Naive thymus-derived CD4-positive, alpha-beta T cell (primary cell): ENCODE data around the gene POU3F4. TPM values are rescaled to one million over a fixed set of nuclear protein-coding genes. Genes with fewer than 3 reads are reported as not detected.

ENCODE experiments used
- ATAC-seq: fragments of 150-1000 bp; cut with Tn5 transposase; 2 replicates; pipeline ENCODE4 v1.10.0; 2021; ENCODE audit warnings: mild to moderate bottlenecking, moderate library complexity
- CTCF ChIA-PET: fragments of 350-600 bp; sonication (Branson Sonifier 250); formaldehyde crosslinking; loops from one replicate; lab custom pipeline; 2021; ENCODE audit warnings: antibody characterized with exemption; lab: Charles Lee
- POLR2A ChIA-PET: fragments of 350-600 bp; sonication (Branson Sonifier 250); formaldehyde crosslinking; loops from one replicate; lab custom pipeline; 2021; ENCODE audit warnings: antibody characterized with exemption, inconsistent platforms; lab: Charles Lee
- DNase-seq, 9 donors: peaks; one replicate each; pipeline versions ENCODE4 v3.0.0 to v3.0.0-alpha.2; 2020 to 2022; ENCODE audit warnings: mixed read lengths in 1 of 9
- H3K27ac ChIP-seq: one replicate; pipeline ENCODE4 v1.7.0; 2013; ENCODE audit warnings: mild to moderate bottlenecking, low read depth, low read length, moderate library complexity
- H3K27me3 ChIP-seq, 2 donors: one replicate each; pipeline ENCODE4 v1.7.0; 2013; ENCODE audit warnings: low read length in 2 of 2, mild to moderate bottlenecking in 2 of 2, moderate library complexity in 2 of 2; ENCODE audit not compliant: control insufficient read depth in 2 of 2, insufficient read depth in 2 of 2
- H3K36me3 ChIP-seq, 3 experiments: 1 replicate in 2 of 3; 2 replicates in 1 of 3; pipeline ENCODE4 v1.7.0; 2013; ENCODE audit warnings: low read length in 3 of 3, mild to moderate bottlenecking in 3 of 3, moderate library complexity in 1 of 3; ENCODE audit not compliant: insufficient read depth in 3 of 3, control insufficient read depth in 2 of 3
- H3K4me1 ChIP-seq, 2 donors: one replicate each; pipeline ENCODE4 v1.7.0; 2013; ENCODE audit warnings: low read length in 2 of 2, mild to moderate bottlenecking in 2 of 2, moderate library complexity in 1 of 2; ENCODE audit not compliant: control insufficient read depth in 2 of 2, insufficient read depth in 2 of 2
- H3K4me3 ChIP-seq: 2 replicates; pipeline ENCODE4 v1.7.0; 2013; ENCODE audit warnings: mild to moderate bottlenecking, low read length
- H3K9me3 ChIP-seq, 3 experiments: 1 replicate in 2 of 3; 2 replicates in 1 of 3; pipeline ENCODE4 v1.7.0; 2013; ENCODE audit warnings: low read length in 3 of 3; ENCODE audit not compliant: control insufficient read depth in 2 of 3
- H3K27ac Mint-ChIP-seq, 9 donors: one replicate each; pipeline ENCODE4 v1.8.0; 2020 to 2022; ENCODE audit warnings: mixed read lengths in 9 of 9, mild to moderate bottlenecking in 8 of 9, moderate library complexity in 5 of 9, inconsistent platforms in 2 of 9
- H3K27me3 Mint-ChIP-seq, 5 donors: one replicate each; pipeline ENCODE4 v1.8.0; 2021 to 2022; ENCODE audit warnings: mixed read lengths in 5 of 5, mild to moderate bottlenecking in 1 of 5
- H3K36me3 Mint-ChIP-seq, 5 donors: one replicate each; pipeline ENCODE4 v1.8.0; 2020 to 2022; ENCODE audit warnings: mixed read lengths in 5 of 5, mild to moderate bottlenecking in 3 of 5, inconsistent platforms in 1 of 5
- H3K4me1 Mint-ChIP-seq, 7 donors: one replicate each; pipeline ENCODE4 v1.8.0; 2020 to 2022; ENCODE audit warnings: mixed read lengths in 7 of 7, mild to moderate bottlenecking in 3 of 7, inconsistent platforms in 1 of 7
- H3K4me3 Mint-ChIP-seq, 10 donors: one replicate each; pipeline ENCODE4 v1.8.0; 2020 to 2022; ENCODE audit warnings: mild to moderate bottlenecking in 10 of 10, mixed read lengths in 10 of 10, moderate library complexity in 6 of 10, inconsistent platforms in 2 of 10
- H3K9me3 Mint-ChIP-seq, 11 donors: one replicate each; pipeline ENCODE4 v1.8.0; 2020 to 2022; ENCODE audit warnings: mixed read lengths in 11 of 11, mild to moderate bottlenecking in 4 of 11, inconsistent platforms in 1 of 11, moderate library complexity in 1 of 11
- intact Hi-C, 2 donors: fragments of 100-400 bp; cut with micrococcal nuclease; formaldehyde crosslinking; loops; one replicate each; pipeline ENCODE4 v1.15.1; 2023
- polyA plus RNA-seq, 2 donors: library from polyadenylated mRNA; unstranded; fragments of 300-500 nt; fragmentation: Illumina TruSeq; gene quantifications; one replicate each; pipeline ENCODE4 v1.2.3, GENCODE V29; 2021
- total RNA-seq, 6 experiments: library from RNA in 5 of 6; stranded (reverse) in 5 of 6; gene quantifications; 1 replicate in 5 of 6; 2 replicates in 1 of 6; pipeline ENCODE4 v1.2.3 and lab custom pipeline; 2021 to 2026

Gene POU3F4
- total and polyA plus RNA-seq, 7 experiments from 2014 or later: not detected

- no peak overlapping the region for H3K4me3 ChIP-seq
- peaks cover 0 to 9% (median 2%) of the 10 kb centered on the region in 11 donors for H3K9me3 Mint-ChIP-seq
- no peak overlapping the region for H3K27ac ChIP-seq
- peaks cover 0 to 5% (median 2%) of the 10 kb centered on the region in 7 donors for H3K4me1 Mint-ChIP-seq
- no peaks in the 10 kb centered on the region for H3K4me1 ChIP-seq
- DNase-seq: no peak
- no peaks in the 10 kb centered on the region for H3K36me3 ChIP-seq
- intact Hi-C loops: no loop called here
- no peaks in the 10 kb centered on the region for H3K9me3 ChIP-seq
- peaks cover 51 to 73% (median 63%) of the 10 kb centered on the region in 5 donors for H3K27me3 Mint-ChIP-seq
- peak overlapping the region in 3 of 10 donors; percentile 15 to 61 (median 60) for H3K4me3 Mint-ChIP-seq
- no peaks in the 10 kb centered on the region for H3K27me3 ChIP-seq
- ChIA-PET POLR2A (no interaction called here), CTCF (no interaction called here)
- H3K36me3 Mint-ChIP-seq: peaks cover 0 to 6% (median 3%) of the 10 kb centered on the region in 5 donors
- ATAC-seq: no peak
- H3K27ac Mint-ChIP-seq: no peak overlapping the region
These were observed 600 bp downstream of the POU3F4 start for GRCh38 chrX:83508526-83509253.

- intact Hi-C loops: no loop called here
These were observed 1.2 kb downstream of the POU3F4 start for GRCh38 chrX:83509254-83509801.

GRCh38 chrX:83510510-83511062 lies 2.5 kb downstream of the POU3F4 start:
- Histone ChIP-seq H3K4me1 (no peaks in the 10 kb centered on the region), H3K27me3 (no peaks in the 10 kb centered on the region), H3K27ac (no peak overlapping the region), H3K9me3 (no peaks in the 10 kb centered on the region), H3K4me3 (no peak overlapping the region), H3K36me3 (no peaks in the 10 kb centered on the region)
- H3K27me3 Mint-ChIP-seq: peaks cover 43 to 61% (median 52%) of the 10 kb centered on the region in 5 donors
- DNase-seq: no peak
- CTCF ChIA-PET: no interaction called here
- H3K4me1 Mint-ChIP-seq: peaks cover 0 to 5% (median 2%) of the 10 kb centered on the region in 7 donors
- peak overlapping the region in 3 of 10 donors; percentile 4 to 24 (median 21) for H3K4me3 Mint-ChIP-seq
- peaks cover 0 to 6% (median 3%) of the 10 kb centered on the region in 5 donors for H3K36me3 Mint-ChIP-seq
- H3K9me3 Mint-ChIP-seq: peaks cover 0 to 9% (median 2%) of the 10 kb centered on the region in 11 donors
- no peak overlapping the region for H3K27ac Mint-ChIP-seq
- ATAC-seq: no peak
- intact Hi-C loops: no loop called here
- POLR2A ChIA-PET: no interaction called here

More at GRCh38 chrX:83509254-83509801, 1.2 kb downstream of the POU3F4 start:
- DNase-seq (no peak), ATAC-seq (no peak)
- peaks cover 0 to 5% (median 2%) of the 10 kb centered on the region in 7 donors for H3K4me1 Mint-ChIP-seq
- peaks cover 0 to 9% (median 2%) of the 10 kb centered on the region in 11 donors for H3K9me3 Mint-ChIP-seq
- Histone ChIP-seq H3K36me3 (no peaks in the 10 kb centered on the region), H3K27me3 (no peaks in the 10 kb centered on the region), H3K4me3 (no peak overlapping the region), H3K27ac (no peak overlapping the region), H3K4me1 (no peaks in the 10 kb centered on the region), H3K9me3 (no peaks in the 10 kb centered on the region)
- H3K27me3 Mint-ChIP-seq: peaks cover 51 to 73% (median 60%) of the 10 kb centered on the region in 5 donors
- POLR2A ChIA-PET: no interaction called here
- peak overlapping the region in 5 of 10 donors; percentile 20 to 61 (median 57) for H3K4me3 Mint-ChIP-seq
- no peak overlapping the region for H3K27ac Mint-ChIP-seq
- peaks cover 0 to 6% (median 3%) of the 10 kb centered on the region in 5 donors for H3K36me3 Mint-ChIP-seq
- CTCF ChIA-PET: no interaction called here

- no peak overlapping the region for H3K4me3 Mint-ChIP-seq
- ChIA-PET CTCF (no interaction called here), POLR2A (no interaction called here)
- peaks cover 43 to 58% (median 46%) of the 10 kb centered on the region in 5 donors for H3K27me3 Mint-ChIP-seq
- H3K9me3 ChIP-seq: no peaks in the 10 kb centered on the region
- peaks cover 0 to 6% (median 3%) of the 10 kb centered on the region in 5 donors for H3K36me3 Mint-ChIP-seq
- H3K36me3 ChIP-seq: no peaks in the 10 kb centered on the region
- no peaks in the 10 kb centered on the region for H3K4me1 ChIP-seq
- H3K4me1 Mint-ChIP-seq: peaks cover 0 to 5% (median 2%) of the 10 kb centered on the region in 7 donors
- DNase-seq: no peak
- H3K27ac ChIP-seq: no peak overlapping the region
- ATAC-seq: no peak
- intact Hi-C loops: no loop called here
- peaks cover 0 to 7% (median 2%) of the 10 kb centered on the region in 11 donors for H3K9me3 Mint-ChIP-seq
- no peak overlapping the region for H3K4me3 ChIP-seq
- H3K27ac Mint-ChIP-seq: no peak overlapping the region
- H3K27me3 ChIP-seq: no peaks in the 10 kb centered on the region
These were observed 3.1 kb downstream of the POU3F4 start for GRCh38 chrX:83511208-83511607.

GRCh38 chrX:83512111-83512510 lies 4.0 kb downstream of the POU3F4 start:
- no peak for DNase-seq
- Histone ChIP-seq H3K4me1 (no peaks in the 10 kb centered on the region), H3K9me3 (no peaks in the 10 kb centered on the region), H3K4me3 (no peak overlapping the region), H3K27me3 (no peaks in the 10 kb centered on the region), H3K36me3 (no peaks in the 10 kb centered on the region), H3K27ac (no peak overlapping the region)
- Mint-ChIP-seq H3K4me3 (no peak overlapping the region), H3K4me1 (peaks cover 0 to 5% (median 2%) of the 10 kb centered on the region in 7 donors), H3K27me3 (peaks cover 38 to 51% (median 40%) of the 10 kb centered on the region in 5 donors), H3K27ac (no peak overlapping the region), H3K36me3 (peaks cover 0 to 6% (median 3%) of the 10 kb centered on the region in 5 donors), H3K9me3 (peaks cover 0 to 7% (median 2%) of the 10 kb centered on the region in 11 donors)
- intact Hi-C loops: no loop called here
- ATAC-seq: no peak
- ChIA-PET POLR2A (no interaction called here), CTCF (no interaction called here)

GRCh38 chrX:83516597-83516996 lies 8.5 kb downstream of the POU3F4 start:
- H3K27me3 Mint-ChIP-seq: peaks cover 9 to 14% (median 11%) of the 10 kb centered on the region in 5 donors
- CTCF ChIA-PET: no interaction called here
- DNase-seq (no peak), ATAC-seq (no peak)
- Histone ChIP-seq H3K36me3 (no peaks in the 10 kb centered on the region), H3K4me1 (no peaks in the 10 kb centered on the region), H3K9me3 (no peaks in the 10 kb centered on the region), H3K27ac (no peak overlapping the region), H3K27me3 (no peaks in the 10 kb centered on the region), H3K4me3 (no peak overlapping the region)
- peaks cover 0 to 3% (median 0%) of the 10 kb centered on the region in 11 donors for H3K9me3 Mint-ChIP-seq
- H3K36me3 Mint-ChIP-seq: peaks cover 0 to 3% (median 0%) of the 10 kb centered on the region in 5 donors
- POLR2A ChIA-PET: no interaction called here
- intact Hi-C loops: no loop called here
- no peak overlapping the region for H3K4me3 Mint-ChIP-seq
- H3K27ac Mint-ChIP-seq: no peak overlapping the region
- no peaks in the 10 kb centered on the region for H3K4me1 Mint-ChIP-seq
